K562 (cell line): ENCODE data around the gene IRS2. TPM values are rescaled to one million over a fixed set of nuclear protein-coding genes. Genes with fewer than 3 reads are reported as not detected.

Experiments
- CHD4 ChIP-seq: fragments of 200-600 bp; sonication (generic); IDR thresholded peaks from 3 replicates; pipeline ENCODE4 v1.6.1; 2012; ENCODE audit warnings: low read depth, mild to moderate bottlenecking, mixed read lengths, low read length, inconsistent platforms; ENCODE audit not compliant: insufficient read depth, insufficient replicate concordance, poor library complexity, severe bottlenecking
- IFI16 ChIP-seq: fragments of 250-450 bp; sonication (Bioruptor Pico); IDR thresholded peaks from 2 replicates; pipeline ENCODE4 v2.1.2; 2022; ENCODE audit warnings: mild to moderate bottlenecking, inconsistent platforms
- SAFB ChIP-seq: fragments of 200-400 bp; formaldehyde crosslinking; IDR thresholded peaks from 2 replicates; pipeline ENCODE4 v1.6.1; 2017; ENCODE audit warnings: low read depth, low read length, borderline replicate concordance
- SNAPC5 ChIP-seq: fragments of 250-450 bp; sonication (Bioruptor Pico); IDR thresholded peaks from 2 replicates; pipeline ENCODE4 v1.8.0; 2021; ENCODE audit warnings: moderate library complexity, mild to moderate bottlenecking, inconsistent platforms
- ZBTB40 ChIP-seq, 2 experiments: fragments of 450-650 bp in 1 of 2; sonication (generic) in 1 of 2; formaldehyde crosslinking in 1 of 2; IDR thresholded peaks; 2 replicates each; pipeline versions ENCODE4 v1.7.1 to v1.9.0; 2016 to 2022; ENCODE audit warnings: inconsistent platforms in 1 of 2, mild to moderate bottlenecking in 1 of 2, missing genetic modification reagents in 1 of 2
- ZNF146 ChIP-seq: IDR thresholded peaks from one replicate; pipeline ENCODE4 v1.6.1; 2018; ENCODE audit warnings: missing compliant biosample characterization; ENCODE audit not compliant: unreplicated experiment
- polyA plus RNA-seq, 8 experiments: library from polyadenylated mRNA; depleted of rRNA in 4 of 8; stranded (reverse) in 5 of 8; unstranded in 3 of 8; fragments of >200 nt; fragmentation: Nextera tagmentation in 2 of 8; fragmentation: Illumina TruSeq in 1 of 8; extraction: Ambion mirVana in 2 of 8; extraction: Trizol in 1 of 8; gene quantifications; 2 replicates each; pipeline versions ENCODE4 v1.2.1 to v1.2.3, GENCODE V29; 2011 to 2014; ENCODE audit warnings: inconsistent platforms in 1 of 8, missing spikeins in 1 of 8
- total RNA-seq, 7 experiments: library from RNA; depleted of rRNA in 6 of 7; stranded (reverse); fragments of >200 nt in 6 of 7; fragmentation: Illumina TruSeq in 2 of 7; extraction: Trizol in 2 of 7; gene quantifications; 2 replicates each; pipeline versions ENCODE4 v1.2.1 to v1.2.3, GENCODE V29; 2011 to 2021; ENCODE audit warnings: low replicate concordance in 1 of 7

IRS2 gene
- total and polyA plus RNA-seq, 9 of the 15 experiments (the other 6 are each of a cell fraction or from before 2014, with no cell fraction given), result 0.36 to 4.6 (median 0.63) TPM

GRCh38 chr13:109762791-109763190 is 23.6 kb downstream of the IRS2 start (continued):
- TF ChIP-seq ZBTB40 (IDR thresholded peaks at IDR 0.05) (peak; percentile 94), ZBTB40 (CRISPR knock-in tag; IDR thresholded peaks at IDR 0.05) (peak; percentile 94), SNAPC5 (CRISPR knock-in tag) (no peak), CHD4 (no peak), IFI16 (CRISPR knock-in tag) (no peak), ZNF146 (CRISPR knock-in tag) (no peak), SAFB (no peak)
